Endothelial cell of umbilical vein (primary cell): ENCODE measurements around the gene UBR3. TPM values are rescaled to one million over a fixed set of nuclear protein-coding genes. Genes with fewer than 3 reads are reported as not detected.
"Not testable (repeated sequence)": the region's sequence is repeated elsewhere in the genome, so short reads cannot be mapped to it uniquely, and the experiment has no call there.

ENCODE experiments used
- BruUV-seq: library from RNA; stranded (reverse); fragments of 400-500 nt; replicated peaks from 2 replicates; lab custom pipeline; 2021; lab: Mats Ljungman, UMichigan
- CTCF ChIA-PET: fragments of 300-600, 350-600 bp; sonication (Branson Sonifier 250); formaldehyde crosslinking; loops from one replicate; lab custom pipeline; 2021; ENCODE audit warnings: antibody characterized with exemption, inconsistent platforms; lab: Charles Lee
- POLR2A ChIA-PET: fragments of 300-600, 350-600 bp; sonication (Branson Sonifier 250); formaldehyde crosslinking; loops from one replicate; lab custom pipeline; 2021; ENCODE audit warnings: antibody characterized with exemption, inconsistent platforms; lab: Charles Lee
- DNase-seq: peaks from one replicate; pipeline ENCODE4 v3.0.0-alpha.2; 2011; ENCODE audit warnings: low read depth, low spot score
- FAIRE-seq: peaks from 2 replicates; lab custom pipeline; 2011; peaks lifted over from hg19 to GRCh38; lab: Jason Lieb, UNC
- H2AFZ ChIP-seq: 2 replicates; pipeline ENCODE4 v1.6.0; 2012; ENCODE audit warnings: low read depth, low read length, control low read depth, inconsistent platforms
- H3K27ac ChIP-seq: 2 replicates; pipeline ENCODE4 v1.5.1; 2011; ENCODE audit warnings: low read depth, mild to moderate bottlenecking, control low read depth, low read length, moderate library complexity; ENCODE audit not compliant: insufficient read depth
- H3K27me3 ChIP-seq, 2 experiments: 2 replicates each; pipeline versions ENCODE4 v1.6.0 to v1.6.1; 2011; ENCODE audit warnings: low read length in 2 of 2, mixed read lengths in 1 of 2; ENCODE audit not compliant: control insufficient read depth in 2 of 2, insufficient read depth in 2 of 2
- H3K36me3 ChIP-seq, 2 experiments: 2 replicates in 1 of 2; 3 replicates in 1 of 2; pipeline ENCODE4 v1.5.1; 2011; ENCODE audit warnings: low read length in 2 of 2, mild to moderate bottlenecking in 1 of 2, moderate library complexity in 1 of 2; ENCODE audit not compliant: control insufficient read depth in 2 of 2, insufficient read depth in 2 of 2; ENCODE audit errors: extremely low read depth in 1 of 2
- H3K4me1 ChIP-seq: 3 replicates; pipeline ENCODE4 v1.5.1; 2011; ENCODE audit warnings: mild to moderate bottlenecking, low read length; ENCODE audit not compliant: control insufficient read depth, insufficient read depth; ENCODE audit errors: extremely low read depth
- H3K4me2 ChIP-seq: 2 replicates; pipeline ENCODE4 v1.6.1; 2011; ENCODE audit warnings: low read length, control low read depth, mixed read lengths; ENCODE audit not compliant: insufficient read depth
- H3K4me3 ChIP-seq, 3 experiments: fragments of 200-600 bp in 1 of 3; sonication (generic), shearing (Covaris generic) in 1 of 3; replicated peaks in 1 of 3; 2 replicates each; pipeline ENCODE4 v1.5.1; 2011 to 2016; ENCODE audit warnings: control low read depth in 3 of 3, low read length in 3 of 3, mild to moderate bottlenecking in 2 of 3, inconsistent platforms in 1 of 3, low read depth in 1 of 3, moderate library complexity in 1 of 3; ENCODE audit not compliant: insufficient read depth in 1 of 3
- H3K79me2 ChIP-seq: 2 replicates; pipeline ENCODE4 v1.6.0; 2012; ENCODE audit warnings: low read length, inconsistent platforms; ENCODE audit not compliant: control insufficient read depth, insufficient read depth
- H3K9ac ChIP-seq: replicated peaks from 2 replicates; pipeline ENCODE3; 2011; ENCODE audit warnings: low read length, control low read depth; ENCODE audit not compliant: insufficient read depth; ENCODE audit errors: extremely low read depth
- H3K9me1 ChIP-seq: replicated peaks from 3 replicates; pipeline ENCODE4 v1.6.0; 2011; ENCODE audit warnings: mild to moderate bottlenecking, low read length; ENCODE audit not compliant: control insufficient read depth, insufficient read depth; ENCODE audit errors: extremely low read depth
- H3K9me3 ChIP-seq: replicated peaks from 2 replicates; pipeline ENCODE4 v1.5.1; 2012; ENCODE audit warnings: low read length, inconsistent platforms; ENCODE audit not compliant: control insufficient read depth, insufficient read depth
- H4K20me1 ChIP-seq: replicated peaks from 2 replicates; pipeline ENCODE3; 2011; ENCODE audit warnings: mild to moderate bottlenecking, low read length; ENCODE audit not compliant: control insufficient read depth, insufficient read depth; ENCODE audit errors: extremely low read depth
- CTCF ChIP-seq, 2 donors: IDR thresholded peaks; 1 replicate in 1 of 2; 2 replicates in 1 of 2; pipeline ENCODE4 v1.5.1; 2011; ENCODE audit warnings: low read length in 2 of 2, mild to moderate bottlenecking in 2 of 2, moderate library complexity in 2 of 2, control low read depth in 1 of 2, inconsistent platforms in 1 of 2, low read depth in 1 of 2; ENCODE audit not compliant: insufficient read depth in 1 of 2; ENCODE audit errors: extremely low read depth in 1 of 2
- EZH2 ChIP-seq: IDR thresholded peaks from 2 replicates; pipeline ENCODE4 v1.6.1; 2012; ENCODE audit warnings: borderline replicate concordance, low read depth, mild to moderate bottlenecking, moderate library complexity, low read length, inconsistent platforms; ENCODE audit not compliant: severe bottlenecking
- FOS ChIP-seq: IDR thresholded peaks from 2 replicates; pipeline ENCODE4 v1.6.1; 2011; ENCODE audit warnings: mild to moderate bottlenecking, low read length, moderate library complexity, borderline replicate concordance; ENCODE audit not compliant: insufficient read depth
- GATA2 ChIP-seq: IDR thresholded peaks from 2 replicates; pipeline ENCODE4 v1.7.0; 2011; ENCODE audit warnings: low read depth, mild to moderate bottlenecking, moderate library complexity, mixed read lengths, low read length; ENCODE audit not compliant: insufficient read length, insufficient read depth
- JUN ChIP-seq: IDR thresholded peaks from 2 replicates; pipeline ENCODE4 v1.6.1; 2011; ENCODE audit warnings: borderline replicate concordance, low read depth; ENCODE audit not compliant: insufficient read length, insufficient read depth
- MYC ChIP-seq: IDR thresholded peaks from one replicate; pipeline ENCODE4 v1.6.1; 2011; ENCODE audit warnings: mild to moderate bottlenecking, low read depth, low read length
- POLR2A ChIP-seq: IDR thresholded peaks from 2 replicates; pipeline ENCODE4 v1.6.1; 2012; ENCODE audit warnings: low read depth, mild to moderate bottlenecking, control low read depth, low read length
- POLR2AphosphoS5 ChIP-seq: IDR thresholded peaks from 2 replicates; pipeline ENCODE4 v1.6.1; 2012; ENCODE audit warnings: low read depth, mild to moderate bottlenecking, control low read depth, low read length, moderate library complexity; ENCODE audit not compliant: insufficient read depth
- dilution Hi-C: fragments of 300-500 bp; cut with MboI; formaldehyde crosslinking; loops from one replicate; pipeline ENCODE4 v1.15.0; 2019; ENCODE audit warnings: low sequenced_read_pairs; ENCODE audit not compliant: extremely low pct_ligation_motif_present
- intact Hi-C: fragments of 100-400 bp; cut with micrococcal nuclease; formaldehyde crosslinking; loops from one replicate; pipeline ENCODE4 v1.10.0; 2022
- polyA plus RNA-seq, 4 experiments: library from polyadenylated mRNA; depleted of rRNA in 3 of 4; stranded (reverse) in 3 of 4; unstranded in 1 of 4; fragments of >200 nt; gene quantifications; 2 replicates each; pipeline versions ENCODE4 v1.2.1 to v1.2.3, GENCODE V29; 2011 to 2012; ENCODE audit warnings: missing spikeins in 1 of 4
- total RNA-seq: library from RNA; stranded (reverse); gene quantifications from 2 replicates; pipeline ENCODE4 v1.2.3, GENCODE V29; 2021
- TF ChIP-seq, protein P1 (sequence below): IDR thresholded peaks from 2 replicates; pipeline ENCODE4 v1.6.1; 2011; ENCODE audit not compliant: insufficient read depth, insufficient read length

The UBR3 gene
- total and polyA plus RNA-seq, 2 donors (not counting 3 experiments of a cell fraction or from before 2014, with no cell fraction given): 5.3 to 27.5 TPM

DNA sequence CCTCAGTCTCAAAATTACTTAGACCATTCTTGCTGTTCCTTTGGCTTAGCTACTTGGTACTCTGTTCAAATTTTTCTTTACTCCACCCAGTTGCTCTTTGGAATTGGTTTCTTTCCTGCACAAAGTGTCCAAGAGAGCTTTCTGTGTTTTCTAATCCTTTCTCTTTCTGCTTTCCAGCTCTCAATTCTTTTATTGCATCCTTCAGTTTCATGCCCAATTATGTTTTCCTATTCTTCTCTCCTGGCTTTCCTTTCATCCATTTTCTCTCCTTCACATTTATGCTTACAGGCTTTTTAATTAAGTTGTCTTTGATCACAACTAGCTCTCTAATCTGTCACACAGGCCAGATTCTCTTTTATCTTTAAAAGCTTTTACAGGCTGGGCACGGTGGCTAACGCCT is 38.2 kb downstream of the UBR3 start:
- Histone ChIP-seq H3K27me3 (no peaks in the 10 kb centered on the region), H3K4me1 (no peaks in the 10 kb centered on the region), H3K4me2 (no peak overlapping the region), H3K9me3 (no peaks in the 10 kb centered on the region), H3K9ac (no peak overlapping the region), H3K4me3 (no peak overlapping the region), H3K36me3 (no peaks in the 10 kb centered on the region), H2AFZ (no peak overlapping the region), H3K79me2 (peaks cover 37% of the 10 kb centered on the region), H3K9me1 (no peaks in the 10 kb centered on the region), H4K20me1 (no peaks in the 10 kb centered on the region), H3K27ac (no peak overlapping the region)
- dilution Hi-C loops (no loop called here), intact Hi-C loops (no loop called here)
- BruUV-seq: no TSS peak
- TF ChIP-seq POLR2A: no peak
- no peak for TF ChIP-seq POLR2AphosphoS5
- TF ChIP-seq CTCF (IDR thresholded peaks at IDR 0.05; ENCODE audit: extremely low read depth in 1 of 2, insufficient read depth in 1 of 2, low read depth in 1 of 2, low read length in 2 of 2): no peak
- TF ChIP-seq, protein P1, sequence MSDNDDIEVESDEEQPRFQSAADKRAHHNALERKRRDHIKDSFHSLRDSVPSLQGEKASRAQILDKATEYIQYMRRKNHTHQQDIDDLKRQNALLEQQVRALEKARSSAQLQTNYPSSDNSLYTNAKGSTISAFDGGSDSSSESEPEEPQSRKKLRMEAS: no peak
- TF ChIP-seq EZH2: no peak
- no peak for TF ChIP-seq MYC
- no peak for TF ChIP-seq GATA2
- TF ChIP-seq JUN: no peak
- TF ChIP-seq FOS: no peak
- DNase-seq: no peak
- POLR2A ChIA-PET: no interaction called here
- FAIRE-seq: no peak
- CTCF ChIA-PET: interaction anchor here (0.6 to 1.2 kb wide), 3 partner anchors 8 to 413 kb away, joined by 3 read pairs; no protein-coding TSS in a partner anchor

DNA sequence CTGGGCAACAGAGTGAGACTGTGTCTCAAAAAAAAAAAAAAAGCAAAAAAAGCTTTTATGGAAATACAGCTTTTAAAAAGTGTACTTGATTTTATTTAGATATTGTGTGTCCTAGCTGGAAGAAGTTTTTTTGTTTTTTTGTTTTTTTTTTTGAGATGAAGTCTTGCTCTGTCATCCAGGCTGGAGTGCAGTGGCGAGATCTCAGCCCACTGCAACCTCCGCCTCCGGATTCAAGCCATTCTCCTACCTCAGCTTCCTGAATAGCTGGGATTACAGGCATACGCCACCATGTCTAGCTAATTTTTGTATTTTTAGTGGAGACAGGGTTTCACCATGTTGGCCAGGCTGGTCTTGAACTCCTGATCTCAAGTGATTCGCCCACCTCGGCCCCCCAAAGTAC is 39.0 kb downstream of the UBR3 start:
- H3K4me1 ChIP-seq, FAIRE-seq, H3K27me3 ChIP-seq, H3K9me1 ChIP-seq, H3K9me3 ChIP-seq, H3K36me3 ChIP-seq, H3K4me3 ChIP-seq, H3K9ac ChIP-seq, BruUV-seq, DNase-seq, H3K27ac ChIP-seq, H4K20me1 ChIP-seq, H2AFZ ChIP-seq, H3K4me2 ChIP-seq, POLR2A ChIA-PET, dilution Hi-C loops, intact Hi-C loops: not testable (repeated sequence)
- peaks cover 32% of the 10 kb centered on the region for H3K79me2 ChIP-seq
- CTCF ChIA-PET: interaction anchor here (0.6 kb wide), 1 partner anchor 414 kb away, joined by 3 read pairs; no protein-coding TSS in a partner anchor
